Activated CD4-positive, alpha-beta T cell treated with anti-CD3 and anti-CD28 coated beads for 24 hours (primary cell): ENCODE results near the gene RINL.
"Not testable (repeated sequence)": the region's sequence is repeated elsewhere in the genome, so short reads cannot be mapped to it uniquely, and the experiment has no call there.

Source experiments
- DNase-seq, 2 donors: peaks; one replicate each; pipeline ENCODE4 v3.0.0-alpha.2; 2020; ENCODE audit warnings: low read depth in 2 of 2

The RINL gene

DNA sequence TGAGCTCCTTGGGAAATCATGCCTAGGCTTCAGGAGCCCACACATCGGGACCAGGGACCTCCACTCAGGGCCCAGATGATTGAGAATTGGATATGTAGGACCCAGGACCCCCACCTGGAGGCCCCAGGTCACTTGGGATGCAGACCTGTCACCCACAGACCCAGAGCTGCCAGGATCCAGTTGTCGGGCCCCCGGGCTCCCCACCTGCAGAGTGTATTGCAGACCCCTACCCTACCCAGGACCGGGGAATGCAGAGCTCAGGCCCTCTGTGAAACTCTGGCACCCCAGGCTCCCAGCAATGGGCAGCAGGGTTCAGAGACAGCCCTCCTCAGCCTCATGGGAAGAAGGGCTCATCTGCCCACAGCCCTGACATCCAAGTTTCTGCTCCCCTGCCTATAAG is 27.5 kb upstream of the RINL start:
- no peak for DNase-seq

DNA sequence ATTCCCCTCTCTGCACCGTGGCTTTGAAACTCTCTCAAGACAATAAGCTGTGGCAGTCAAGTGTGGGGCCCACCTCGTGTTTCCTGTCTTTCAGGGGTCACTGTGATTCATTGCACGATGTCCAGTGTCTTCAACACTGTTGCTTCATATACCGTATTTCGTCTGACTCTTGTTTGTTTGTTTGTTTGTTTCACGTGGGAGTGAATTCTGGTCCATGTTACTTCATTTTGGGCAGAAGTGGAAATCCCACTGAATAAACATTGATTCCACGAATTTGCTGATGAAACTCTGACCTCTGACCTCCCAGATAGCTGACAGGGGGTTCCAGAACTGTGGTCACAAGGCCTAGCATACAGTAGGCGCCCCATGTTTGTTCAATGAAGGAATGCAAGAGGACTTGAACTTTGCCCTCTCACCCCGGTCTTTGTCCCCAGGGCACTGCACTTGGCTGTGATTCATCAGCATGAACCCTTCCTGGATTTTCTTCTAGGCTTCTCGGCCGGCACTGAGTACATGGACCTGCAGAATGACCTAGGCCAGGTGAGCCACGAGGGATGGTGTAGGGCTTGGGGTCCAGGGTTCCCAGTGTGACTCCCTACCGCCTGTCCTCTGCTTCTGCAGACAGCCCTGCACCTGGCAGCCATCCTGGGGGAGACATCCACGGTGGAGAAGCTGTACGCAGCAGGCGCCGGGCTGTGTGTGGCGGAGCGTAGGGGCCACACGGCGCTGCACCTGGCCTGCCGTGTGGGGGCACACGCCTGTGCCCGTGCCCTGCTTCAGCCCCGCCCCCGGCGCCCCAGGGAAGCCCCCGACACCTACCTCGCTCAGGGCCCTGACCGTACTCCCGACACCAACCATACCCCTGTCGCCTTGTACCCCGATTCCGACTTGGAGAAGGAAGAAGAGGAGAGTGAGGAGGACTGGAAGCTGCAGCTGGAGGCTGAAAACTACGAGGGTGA is 26.8 kb upstream of the RINL start:
- no peak for DNase-seq

DNA sequence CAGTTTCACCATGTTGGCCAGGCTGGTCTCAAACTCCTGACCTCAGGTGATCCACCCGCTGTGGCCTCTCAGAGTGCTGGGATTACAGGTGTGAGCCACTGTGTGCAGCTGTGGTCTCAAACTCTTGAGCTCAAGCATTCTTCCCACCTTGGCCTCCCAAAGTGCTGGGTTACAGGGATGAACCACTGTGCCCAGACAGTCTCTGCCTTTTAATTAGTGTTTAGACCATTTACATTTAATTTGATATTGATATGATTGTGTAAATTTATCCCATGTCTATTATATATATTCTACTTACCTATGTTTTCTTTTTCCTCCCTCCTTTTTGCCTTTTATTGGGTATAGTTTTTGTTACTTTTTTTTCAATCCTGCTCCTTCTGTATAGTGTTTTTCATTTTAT is 23.6 kb upstream of the RINL start:
- no peak for DNase-seq

DNA sequence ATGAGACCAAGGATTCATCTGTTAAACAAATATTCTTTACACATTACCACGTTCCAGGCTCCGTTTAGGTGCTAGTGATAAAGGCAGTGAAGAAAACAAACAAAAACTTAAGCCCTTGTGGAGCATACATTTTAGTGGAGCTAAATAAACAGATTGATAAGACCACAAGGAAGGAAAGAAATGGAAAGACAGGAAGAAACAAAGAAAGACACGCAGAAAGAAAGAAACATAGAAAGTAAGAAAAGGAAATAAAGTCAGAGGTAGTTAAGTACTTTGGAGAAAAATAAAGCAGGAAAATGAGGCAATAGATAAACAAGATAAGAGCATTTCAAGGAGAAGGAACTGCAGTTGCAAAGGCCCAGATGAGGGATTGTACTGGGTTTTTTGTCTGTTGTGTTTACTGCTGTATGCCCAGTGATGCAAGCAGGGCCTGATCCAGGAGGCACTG is 22.7 kb upstream of the RINL start:
- no peak for DNase-seq

DNA sequence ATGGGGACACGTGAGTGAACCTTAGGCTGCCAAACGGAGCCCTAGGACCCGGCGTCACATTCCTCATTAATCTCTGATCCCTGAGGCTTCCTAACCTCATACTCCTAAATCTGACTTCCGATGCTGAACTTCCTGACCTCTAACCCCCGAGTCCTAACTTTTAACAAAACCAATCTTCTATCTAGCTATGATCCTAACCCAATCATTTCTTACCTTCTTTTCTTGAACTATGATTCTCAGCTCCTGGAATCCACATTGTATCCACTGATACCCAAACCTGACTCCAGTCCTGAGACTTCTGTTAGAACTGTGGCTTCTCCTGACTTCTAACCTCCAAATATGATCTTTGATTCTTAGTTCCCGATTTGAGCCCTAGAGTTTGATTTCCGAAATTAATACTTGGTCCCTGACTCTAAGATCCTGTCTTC is 22.1 kb upstream of the RINL start:
- DNase-seq = no peak

DNA sequence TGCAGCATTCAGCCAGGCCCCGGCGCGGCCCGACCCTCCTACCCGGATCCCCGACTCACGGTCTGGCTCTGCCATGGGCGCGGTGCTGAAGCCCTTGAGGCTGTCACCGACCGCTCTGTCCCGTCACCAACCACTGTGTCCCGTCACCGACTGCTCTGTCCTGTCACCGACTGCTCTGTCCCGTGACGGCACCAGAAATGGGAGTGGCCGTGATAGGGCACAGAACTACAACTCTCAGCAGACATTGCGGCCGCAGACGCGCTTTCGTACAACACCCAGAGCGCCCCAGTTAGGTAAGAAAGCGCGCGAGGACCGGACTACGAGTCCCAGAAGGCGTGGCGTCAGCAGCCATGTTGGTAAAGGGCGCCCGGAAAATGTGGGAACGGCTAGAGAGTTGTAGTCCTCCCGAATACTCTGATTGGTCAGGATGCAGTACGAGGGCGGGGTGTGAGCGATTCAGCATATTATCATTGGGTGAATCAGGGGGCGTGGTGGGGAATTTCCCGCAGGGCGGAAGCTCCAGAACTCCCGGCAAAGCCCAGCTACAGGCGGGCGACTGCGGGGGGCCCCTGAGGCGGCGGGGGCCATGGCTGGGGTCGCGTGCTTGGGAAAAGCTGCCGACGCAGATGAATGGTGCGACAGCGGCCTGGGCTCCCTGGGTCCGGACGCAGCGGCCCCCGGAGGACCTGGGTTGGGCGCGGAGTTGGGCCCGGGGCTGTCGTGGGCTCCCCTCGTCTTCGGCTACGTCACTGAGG is 21.5 kb upstream of the RINL start, which contains the start of the genes NFKBIB and SIRT2:
Gene NFKBIB (plus strand): TSS at position 523 of the 755 bp plus-strand sequence. CDS start 64 bp downstream, at position 587.
Gene SIRT2 (minus strand): TSS at position 172 of the 755 bp plus-strand sequence. CDS start 97 bp downstream, at position 75.
- peak; percentile 97 to 98 for DNase-seq

DNA sequence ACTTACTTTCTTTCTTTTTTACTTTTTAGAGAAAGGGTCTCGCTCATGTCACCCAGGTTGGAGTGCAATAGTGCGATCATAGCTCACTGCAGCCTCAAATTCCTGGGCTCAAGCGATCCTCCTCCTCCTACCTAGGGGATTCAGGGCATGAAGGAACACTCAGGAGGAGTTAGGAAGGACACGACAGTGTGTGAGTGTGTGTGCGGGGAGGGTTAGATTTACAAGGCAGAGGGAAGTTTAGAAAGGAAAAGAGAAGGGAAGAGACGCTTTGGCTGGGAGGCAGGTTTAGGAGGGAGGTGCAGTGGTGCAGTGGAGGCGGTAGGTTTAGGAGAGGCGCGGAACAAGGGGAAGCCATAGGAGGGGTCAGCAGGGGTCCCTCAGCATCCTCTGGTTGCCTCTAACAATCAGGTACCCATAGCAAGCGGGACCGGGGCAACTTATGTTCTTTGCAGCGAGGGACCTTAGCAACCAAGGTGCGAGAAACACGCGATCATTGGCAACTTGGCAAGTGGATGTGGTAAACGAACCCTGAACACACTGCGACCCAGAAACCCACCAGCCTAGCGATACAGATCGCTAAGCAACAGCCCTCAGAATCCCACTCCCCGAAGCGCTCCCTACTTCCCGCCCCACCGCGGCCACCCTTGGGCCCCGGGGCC is 20.8 kb upstream of the RINL start:
- no peak for DNase-seq

DNA sequence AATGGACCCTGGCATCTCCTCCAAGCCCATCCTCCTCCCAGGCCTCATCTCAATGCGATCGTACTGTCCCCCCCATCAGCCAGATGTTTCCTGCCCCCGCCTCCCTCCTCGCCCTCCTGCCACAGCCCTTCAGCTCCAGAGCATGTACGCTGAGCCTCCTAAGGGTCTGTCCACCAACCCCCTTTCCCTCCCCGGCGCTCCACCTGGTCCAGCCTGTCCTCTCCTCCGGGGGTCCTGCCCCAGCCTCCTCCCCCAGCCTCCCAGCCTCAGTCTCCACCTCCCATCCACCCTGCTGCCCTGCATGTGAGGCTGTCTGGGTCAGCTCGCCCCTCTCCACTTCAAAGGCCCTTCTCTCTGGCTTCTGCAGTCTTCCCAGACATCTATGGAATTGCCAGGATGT is 16.9 kb upstream of the RINL start:
- DNase-seq = no peak

DNA sequence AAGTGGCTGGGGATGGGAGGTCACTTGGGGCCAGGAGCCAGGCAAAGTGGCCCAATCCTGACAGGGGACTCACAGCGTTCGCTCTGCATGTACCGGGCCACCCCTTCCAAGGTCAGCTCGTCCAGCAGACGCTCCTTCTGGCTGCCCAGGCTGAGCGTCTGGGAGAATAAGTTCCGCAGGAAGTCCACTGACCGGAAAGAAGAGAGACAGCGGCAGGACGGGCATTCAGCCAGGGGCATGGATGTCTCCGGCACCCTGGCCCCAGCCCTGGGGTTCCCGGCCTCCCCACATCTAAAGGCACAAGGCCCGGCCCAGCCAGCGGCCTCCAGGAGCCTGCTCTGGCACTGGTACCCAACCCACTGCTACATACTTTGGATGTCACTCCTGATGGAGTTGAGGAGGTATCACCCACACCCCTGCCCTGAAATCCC is 15.3 kb upstream of the RINL start:
- no peak for DNase-seq

DNA sequence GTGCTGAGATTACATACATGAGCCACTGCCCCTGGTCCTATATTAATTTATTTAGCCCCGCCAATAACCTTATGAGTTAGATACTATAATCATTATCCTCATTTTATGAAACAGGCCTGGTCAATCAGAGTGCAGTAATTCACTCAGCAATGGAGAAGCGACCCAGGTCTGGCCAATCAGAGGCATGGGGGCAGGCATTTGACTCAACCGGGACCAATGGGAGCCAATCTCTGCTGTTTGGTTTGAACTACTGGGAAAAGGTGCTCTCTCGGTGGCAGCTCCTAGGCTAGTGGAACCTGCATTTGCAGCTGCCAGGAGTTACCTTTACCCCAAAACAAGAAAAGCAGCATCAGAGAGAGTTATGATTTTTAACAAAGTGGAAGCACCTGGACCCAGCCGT is 14.8 kb upstream of the RINL start:
- DNase-seq = no peak

DNA sequence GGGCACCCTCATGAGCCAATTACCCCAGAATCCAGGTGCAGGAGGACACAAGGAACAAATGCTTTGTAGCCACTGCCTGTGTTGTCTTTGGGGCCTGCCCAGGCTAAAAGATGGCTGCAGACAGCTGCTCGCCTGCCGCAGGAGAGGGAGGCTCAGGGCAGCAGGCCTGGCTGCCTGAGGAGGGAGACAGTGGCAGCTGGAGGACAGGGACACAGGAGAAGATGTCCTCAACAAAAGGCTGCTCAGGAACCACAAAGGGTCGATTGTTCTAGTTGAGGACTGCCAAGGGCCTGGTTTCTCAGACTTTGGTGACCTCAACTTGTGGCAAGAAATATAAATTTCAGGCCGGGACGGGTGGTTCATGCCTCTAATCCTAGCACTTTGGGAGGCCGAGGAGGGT is 13.7 kb upstream of the RINL start:
- no peak for DNase-seq

DNA sequence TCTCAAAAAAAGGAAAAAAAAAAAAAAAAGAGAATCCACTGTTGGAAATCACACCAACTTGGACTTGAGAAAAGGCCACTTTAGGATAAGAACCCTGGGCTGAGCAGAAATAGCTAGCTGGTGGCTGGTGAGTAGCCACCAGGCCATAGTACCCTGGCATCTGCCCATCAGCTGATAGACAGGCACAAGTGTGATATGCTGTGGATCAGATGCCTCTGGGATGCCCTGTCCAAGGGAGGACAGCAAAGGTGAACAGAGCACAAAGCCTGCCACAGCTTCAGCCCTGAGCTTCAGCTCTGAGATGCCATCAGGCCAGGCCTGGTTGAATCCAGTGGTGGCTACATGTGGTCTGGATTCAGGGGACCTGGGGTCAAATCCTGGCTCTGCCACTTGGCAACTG is 12.6 kb upstream of the RINL start:
- no peak for DNase-seq

DNA sequence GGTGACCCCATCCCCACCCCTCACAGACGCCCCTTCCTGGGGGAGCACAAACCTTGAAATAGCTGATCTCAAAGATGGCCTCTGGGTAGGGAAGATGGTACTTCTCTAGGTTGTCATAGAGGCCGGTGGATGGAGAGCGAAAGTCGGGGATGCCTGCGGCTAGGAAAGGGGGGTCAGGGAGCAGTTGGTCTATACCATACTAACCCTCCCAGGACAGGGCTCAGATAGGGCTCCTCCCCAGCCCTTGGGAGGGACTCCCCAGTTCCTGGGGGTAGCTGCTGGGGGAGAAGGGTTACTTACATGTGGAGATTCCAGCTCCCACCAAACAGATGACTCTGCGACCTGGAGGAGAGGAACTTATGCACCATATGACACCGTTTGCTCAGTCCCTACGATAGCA is 11.7 kb upstream of the RINL start:
- DNase-seq = no peak

DNA sequence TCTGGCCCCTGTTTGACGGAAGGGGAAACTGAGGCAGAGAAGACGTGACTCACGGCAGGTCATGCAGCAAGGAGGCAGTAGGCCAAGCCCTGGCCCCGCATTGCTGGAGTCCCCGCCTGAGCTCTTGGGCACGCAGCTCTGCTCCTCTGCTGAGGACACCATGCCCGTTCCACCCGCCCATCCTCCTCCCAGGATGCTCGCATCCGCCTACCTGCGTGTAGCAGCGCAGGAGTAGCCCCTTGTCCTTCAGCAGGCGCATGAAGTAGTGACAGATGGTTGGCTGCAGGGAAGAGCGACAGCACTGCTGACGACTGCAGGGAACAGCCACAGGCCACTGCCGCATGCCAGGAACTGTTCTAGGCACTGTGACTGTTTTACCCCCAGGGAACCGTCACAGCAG is 10.8 kb upstream of the RINL start:
- no peak for DNase-seq

DNA sequence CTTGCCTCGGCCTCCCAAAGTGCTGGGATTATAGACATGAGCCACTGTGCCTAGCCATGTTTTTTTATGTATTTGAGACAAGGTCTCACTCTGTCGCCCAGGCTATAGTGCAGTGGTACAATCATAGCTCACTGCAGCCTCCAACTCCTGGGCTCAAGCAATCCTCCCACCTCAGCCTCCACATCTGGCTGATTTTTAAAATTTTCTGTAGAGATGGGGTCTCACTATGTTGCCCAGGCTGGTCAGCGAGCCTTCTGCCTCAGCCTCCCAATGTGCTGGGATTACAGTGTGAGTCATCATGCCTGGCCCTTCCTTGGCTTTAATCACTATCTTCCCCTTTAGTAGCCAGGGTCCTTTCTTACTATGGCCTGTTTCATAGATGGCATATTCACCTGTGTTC is 6.6 kb upstream of the RINL start:
- not testable (repeated sequence) for DNase-seq

DNA sequence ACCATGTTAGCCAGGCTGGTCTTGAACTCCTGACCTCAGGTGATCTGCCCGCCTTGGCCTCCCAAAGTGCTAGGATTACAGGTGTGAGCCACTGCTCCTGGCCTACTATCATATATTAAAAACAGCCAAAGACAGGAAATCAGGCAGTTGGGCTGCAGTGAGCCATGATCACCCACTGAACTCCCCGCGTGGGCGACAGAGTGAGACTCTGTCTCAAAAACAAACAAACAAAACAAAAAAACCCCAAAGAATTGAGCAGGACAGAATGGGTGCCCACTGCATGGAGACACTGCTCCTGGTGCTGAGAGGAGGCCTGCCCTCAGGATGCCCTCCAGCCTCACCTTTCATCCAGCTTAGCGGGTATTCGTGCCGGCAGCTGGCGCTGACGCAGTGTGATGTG is 5.2 kb upstream of the RINL start:
- DNase-seq = no peak

DNA sequence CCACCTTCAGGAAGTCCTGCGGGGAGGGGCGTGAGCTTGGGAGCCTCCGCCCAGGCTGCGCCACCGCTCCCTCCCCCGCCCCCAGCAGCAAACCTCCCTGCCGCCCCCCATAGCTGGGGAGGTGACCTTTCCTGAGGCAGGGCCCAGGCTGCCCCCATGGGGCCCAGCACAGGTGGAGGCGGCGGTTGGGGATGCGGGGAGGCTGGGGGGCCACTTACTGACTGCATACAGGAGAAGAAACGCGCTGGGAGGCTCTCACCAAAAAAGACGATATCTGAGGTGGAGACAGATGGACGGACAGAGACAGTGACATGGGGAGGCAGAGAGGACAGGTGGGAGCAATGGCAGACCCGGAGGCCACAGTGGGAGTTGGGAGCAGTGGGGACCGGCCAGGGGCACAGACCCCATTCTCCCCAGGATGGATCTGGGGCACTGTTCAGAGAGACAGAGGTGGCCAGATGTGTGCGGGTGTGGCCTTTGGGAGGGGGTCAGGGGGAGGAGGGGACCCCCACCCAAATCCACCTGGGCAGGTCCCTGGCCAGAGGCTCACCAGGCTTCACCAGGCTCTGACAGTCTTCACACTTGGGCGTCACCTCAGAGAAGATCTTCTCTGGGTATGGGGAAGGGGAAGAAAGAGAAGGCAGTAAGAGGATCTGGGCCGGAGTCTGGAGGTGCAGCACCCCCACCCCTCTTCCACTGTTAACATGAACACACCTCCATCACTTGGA is 3.0 kb upstream of the RINL start:
- no peak for DNase-seq

DNA sequence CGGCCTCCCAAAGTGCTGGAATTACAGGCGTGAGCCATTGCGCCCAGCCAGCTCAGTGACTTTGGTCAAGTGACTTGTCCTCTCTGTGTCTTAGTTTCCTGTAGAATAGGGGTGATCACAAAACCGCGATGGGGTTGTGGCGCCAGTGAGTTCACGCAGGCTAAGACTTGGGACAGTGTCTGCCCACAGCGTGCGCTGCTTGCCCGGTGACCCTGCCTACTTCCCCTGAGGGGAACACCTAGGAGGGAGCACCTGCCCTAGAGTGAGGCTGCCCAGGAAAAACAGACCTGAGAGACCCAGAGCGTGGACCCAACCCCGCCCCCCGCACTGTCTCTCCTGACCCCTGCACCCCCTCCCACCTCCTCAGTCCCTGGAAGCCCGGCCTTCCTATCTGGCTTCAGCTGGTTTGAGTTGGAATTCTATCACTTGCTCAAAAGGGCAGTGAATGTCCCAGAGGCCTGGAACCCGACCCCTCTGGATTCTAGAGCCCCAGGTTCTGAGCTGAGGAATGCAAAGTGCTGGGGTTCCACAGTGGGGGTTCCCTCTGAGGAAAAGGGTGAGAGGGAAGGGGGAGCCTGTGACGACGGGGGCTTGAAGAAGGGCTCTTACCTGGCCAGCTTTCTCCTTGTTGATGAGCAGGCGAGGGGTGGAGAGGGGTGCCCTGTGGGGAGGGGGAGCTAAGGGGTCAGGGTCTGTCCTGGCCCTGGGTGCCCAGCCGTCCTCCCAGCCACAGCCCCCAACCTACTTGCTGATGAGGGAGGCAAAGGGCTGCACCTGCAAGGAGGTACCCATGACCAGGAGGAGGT is 2.2 kb upstream of the RINL start:
- DNase-seq = no peak

DNA sequence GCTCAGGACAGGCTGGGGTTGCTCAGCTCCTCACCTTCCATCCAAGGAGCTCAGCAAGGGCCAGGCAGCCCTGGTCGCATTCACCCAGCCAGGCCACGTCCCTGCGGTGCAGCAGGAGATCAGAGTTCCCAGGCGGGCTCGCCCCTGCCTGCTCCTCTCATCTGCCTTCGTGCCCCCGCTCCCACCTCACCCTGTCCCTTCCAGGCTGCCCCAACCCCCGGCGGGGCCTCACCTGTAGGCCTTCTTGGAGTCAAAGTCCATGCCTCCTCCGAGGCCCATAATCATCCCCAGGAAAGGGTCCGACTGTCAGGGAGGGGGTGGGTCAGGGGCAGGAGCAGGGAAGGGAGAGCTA is 1.3 kb upstream of the RINL start:
- DNase-seq = no peak

DNA sequence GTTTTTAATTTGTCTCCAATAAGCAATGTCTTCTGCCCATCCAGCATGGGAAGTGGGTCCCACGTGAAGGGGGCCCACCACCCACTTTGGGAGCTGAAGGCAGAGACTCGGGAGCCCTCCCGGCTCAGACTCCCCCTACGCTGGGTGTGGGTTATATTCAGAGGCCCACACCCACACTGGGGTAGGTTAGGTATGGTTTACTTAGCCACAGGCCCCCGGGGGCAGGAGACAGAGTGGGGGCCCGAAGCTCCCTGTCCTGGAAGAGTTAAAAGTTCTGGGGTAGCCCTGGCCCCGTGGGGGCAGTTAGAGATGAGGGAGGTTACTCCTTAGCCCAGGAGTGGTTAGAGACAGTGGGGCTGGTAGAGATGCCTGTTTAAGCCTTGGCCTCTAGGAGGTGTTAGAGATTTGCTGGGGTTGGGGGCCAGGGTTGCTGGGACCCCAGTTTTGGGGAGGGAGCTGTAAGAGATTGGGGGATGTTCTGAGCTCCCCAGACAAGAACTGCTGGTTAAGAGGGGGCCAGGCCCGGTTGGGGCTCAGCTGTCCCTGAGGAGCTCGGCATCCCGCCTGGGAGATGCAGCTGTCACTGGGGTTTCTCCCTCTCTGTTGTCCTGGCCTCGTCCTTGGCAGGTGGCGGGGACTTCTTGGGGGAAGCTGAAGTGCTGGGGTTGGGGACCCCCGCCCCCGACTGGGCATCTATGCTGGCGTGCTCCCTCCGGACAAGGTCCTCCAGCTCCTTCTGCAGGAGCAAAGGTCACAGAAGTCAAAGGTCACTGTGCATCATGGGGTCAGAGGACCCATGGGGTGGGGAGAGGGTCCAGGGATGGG is 712 bp upstream of the RINL start:
- DNase-seq = no peak
